ENCODE results near the gene RPL6. TPM values are rescaled to one million over a fixed set of nuclear protein-coding genes. Genes with fewer than 3 reads are reported as not detected.

RPL6 gene
- polyA plus RNA-seq, 1 experiment: 1,566 TPM

- H3K27me3 ChIP-seq (ENCODE audit: control insufficient read depth, insufficient read depth, low read length): no peaks in the 10 kb centered on the region
- POLR2A ChIA-PET: no interaction called here
- CTCF ChIA-PET: interaction anchor here (1.9 kb wide), 1 partner anchor 13 kb away, joined by 5 read pairs; no protein-coding TSS in a partner anchor
- DNase-seq (ENCODE audit: low read depth): no peak
- H3K4me3 ChIP-seq (ENCODE audit: low read depth, low read length): no peak overlapping the region
- TF ChIP-seq, protein P1, sequence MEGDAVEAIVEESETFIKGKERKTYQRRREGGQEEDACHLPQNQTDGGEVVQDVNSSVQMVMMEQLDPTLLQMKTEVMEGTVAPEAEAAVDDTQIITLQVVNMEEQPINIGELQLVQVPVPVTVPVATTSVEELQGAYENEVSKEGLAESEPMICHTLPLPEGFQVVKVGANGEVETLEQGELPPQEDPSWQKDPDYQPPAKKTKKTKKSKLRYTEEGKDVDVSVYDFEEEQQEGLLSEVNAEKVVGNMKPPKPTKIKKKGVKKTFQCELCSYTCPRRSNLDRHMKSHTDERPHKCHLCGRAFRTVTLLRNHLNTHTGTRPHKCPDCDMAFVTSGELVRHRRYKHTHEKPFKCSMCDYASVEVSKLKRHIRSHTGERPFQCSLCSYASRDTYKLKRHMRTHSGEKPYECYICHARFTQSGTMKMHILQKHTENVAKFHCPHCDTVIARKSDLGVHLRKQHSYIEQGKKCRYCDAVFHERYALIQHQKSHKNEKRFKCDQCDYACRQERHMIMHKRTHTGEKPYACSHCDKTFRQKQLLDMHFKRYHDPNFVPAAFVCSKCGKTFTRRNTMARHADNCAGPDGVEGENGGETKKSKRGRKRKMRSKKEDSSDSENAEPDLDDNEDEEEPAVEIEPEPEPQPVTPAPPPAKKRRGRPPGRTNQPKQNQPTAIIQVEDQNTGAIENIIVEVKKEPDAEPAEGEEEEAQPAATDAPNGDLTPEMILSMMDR (IDR thresholded peaks at IDR 0.05; ENCODE audit: insufficient read depth, low read depth, low read length): no peak
- no peaks in the 10 kb centered on the region for H3K36me3 ChIP-seq (ENCODE audit: control insufficient read depth, insufficient read depth, low read length)
Observed at GRCh38 chr12:112374166-112374740, 35.2 kb downstream of the RPL6 start.

DNA sequence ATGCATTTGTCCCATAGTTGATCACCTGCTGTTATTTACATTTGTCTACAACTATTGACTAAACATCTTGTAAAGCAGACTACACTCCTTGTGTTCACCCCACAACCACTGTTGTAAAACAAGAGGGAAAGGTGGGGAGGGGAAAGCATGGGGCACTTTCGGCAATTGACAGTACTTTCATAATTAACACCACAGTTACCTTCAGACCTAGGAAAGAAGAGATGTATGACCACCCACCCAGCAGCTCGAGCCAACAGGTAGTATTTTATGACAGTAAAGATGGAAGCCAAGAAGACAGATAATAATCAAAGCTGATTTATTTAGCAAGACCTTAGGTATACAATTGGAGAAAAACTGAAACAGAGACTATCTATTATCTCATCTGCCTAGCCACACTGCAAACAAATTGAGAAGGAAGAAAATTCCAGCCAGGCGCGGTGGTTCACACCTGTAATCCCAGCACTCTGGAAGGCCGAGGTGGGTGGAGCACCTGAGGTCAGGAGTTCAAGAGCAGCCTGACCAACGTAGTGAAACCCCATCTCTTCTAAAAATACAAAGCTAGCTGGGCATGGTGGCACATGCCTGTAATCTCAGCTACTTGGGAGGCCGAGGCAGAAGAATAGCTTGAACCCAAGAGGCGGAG lies 38.4 kb downstream of the RPL6 start:
- H3K4me3 ChIP-seq (ENCODE audit: low read depth, low read length): no peak overlapping the region
- no peak for DNase-seq (ENCODE audit: low read depth)
- ChIA-PET CTCF (interaction anchor here (0.9 kb wide), 1 partner anchor 13 kb away, joined by 3 read pairs; no protein-coding TSS in a partner anchor), POLR2A (no interaction called here)
- no peaks in the 10 kb centered on the region for H3K36me3 ChIP-seq (ENCODE audit: control insufficient read depth, insufficient read depth, low read length)
- TF ChIP-seq, protein P1 (IDR thresholded peaks at IDR 0.05; ENCODE audit: insufficient read depth, low read depth, low read length): no peak
- no peaks in the 10 kb centered on the region for H3K27me3 ChIP-seq (ENCODE audit: control insufficient read depth, insufficient read depth, low read length)

DNA sequence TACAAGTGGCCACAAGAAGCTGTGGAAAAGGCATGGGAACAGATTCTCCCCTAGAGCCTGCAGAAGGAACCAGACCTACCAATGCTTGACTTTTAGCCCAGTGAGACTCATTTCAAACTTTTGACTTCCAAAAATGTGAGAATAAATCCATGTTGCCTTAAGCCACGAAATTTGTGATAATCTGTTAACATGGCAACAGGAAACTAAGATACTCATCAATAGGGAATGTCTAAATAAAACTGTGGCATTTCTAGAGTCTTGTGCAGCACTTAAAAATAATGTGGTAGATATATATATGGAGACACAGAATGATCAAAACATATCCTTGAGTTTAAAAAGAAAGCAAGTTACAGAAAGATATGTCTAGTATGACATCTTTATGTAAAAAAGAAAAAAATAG lies 39.2 kb downstream of the RPL6 start:
- TF ChIP-seq, protein P1 (IDR thresholded peaks at IDR 0.05; ENCODE audit: insufficient read depth, low read depth, low read length): no peak
- ChIA-PET CTCF (interaction anchor here (0.9 kb wide), 1 partner anchor 12 kb away, joined by 3 read pairs; no protein-coding TSS in a partner anchor), POLR2A (no interaction called here)
- H3K36me3 ChIP-seq (ENCODE audit: control insufficient read depth, insufficient read depth, low read length): no peaks in the 10 kb centered on the region
- no peaks in the 10 kb centered on the region for H3K27me3 ChIP-seq (ENCODE audit: control insufficient read depth, insufficient read depth, low read length)
- no peak for DNase-seq (ENCODE audit: low read depth)
- no peak overlapping the region for H3K4me3 ChIP-seq (ENCODE audit: low read depth, low read length)

DNA sequence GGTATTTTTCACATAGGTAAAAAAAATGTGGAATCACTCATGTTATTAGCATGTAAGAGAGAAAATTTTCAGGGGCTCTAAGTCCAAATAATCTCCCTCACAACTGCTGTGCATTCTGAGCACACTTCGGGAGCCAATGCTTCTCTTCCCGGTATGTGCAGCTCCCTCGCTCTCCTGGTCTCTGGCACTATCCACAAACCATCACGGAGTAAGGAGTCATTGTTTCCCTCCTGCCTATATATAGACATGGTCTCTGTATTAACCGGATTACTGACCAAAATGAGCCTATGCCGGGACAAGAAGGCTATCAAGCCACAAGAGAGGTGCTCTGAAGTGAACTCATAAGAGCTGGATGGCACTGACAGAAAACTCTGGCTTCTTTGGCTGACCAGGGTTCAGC lies 40.5 kb downstream of the RPL6 start:
- Histone ChIP-seq H3K4me3 (ENCODE audit: low read depth, low read length) (no peak overlapping the region), H3K36me3 (ENCODE audit: control insufficient read depth, insufficient read depth, low read length) (no peaks in the 10 kb centered on the region), H3K27me3 (ENCODE audit: control insufficient read depth, insufficient read depth, low read length) (no peaks in the 10 kb centered on the region)
- POLR2A ChIA-PET: no interaction called here
- CTCF ChIA-PET: no interaction called here
- TF ChIP-seq, protein P1 (IDR thresholded peaks at IDR 0.05; ENCODE audit: insufficient read depth, low read depth, low read length): no peak
- DNase-seq (ENCODE audit: low read depth): no peak

GRCh38 chr12:112367965-112368364 lies 41.4 kb downstream of the RPL6 start:
- TF ChIP-seq, protein P1 (IDR thresholded peaks at IDR 0.05; ENCODE audit: insufficient read depth, low read depth, low read length): no peak
- H3K36me3 ChIP-seq (ENCODE audit: control insufficient read depth, insufficient read depth, low read length): no peaks in the 10 kb centered on the region
- no peaks in the 10 kb centered on the region for H3K27me3 ChIP-seq (ENCODE audit: control insufficient read depth, insufficient read depth, low read length)
- ChIA-PET POLR2A (no interaction called here), CTCF (no interaction called here)
- no peak for DNase-seq (ENCODE audit: low read depth)
- no peak overlapping the region for H3K4me3 ChIP-seq (ENCODE audit: low read depth, low read length)

Measured in BJ (cell line).